ENCODE results near the gene RCAN2.

DNA sequence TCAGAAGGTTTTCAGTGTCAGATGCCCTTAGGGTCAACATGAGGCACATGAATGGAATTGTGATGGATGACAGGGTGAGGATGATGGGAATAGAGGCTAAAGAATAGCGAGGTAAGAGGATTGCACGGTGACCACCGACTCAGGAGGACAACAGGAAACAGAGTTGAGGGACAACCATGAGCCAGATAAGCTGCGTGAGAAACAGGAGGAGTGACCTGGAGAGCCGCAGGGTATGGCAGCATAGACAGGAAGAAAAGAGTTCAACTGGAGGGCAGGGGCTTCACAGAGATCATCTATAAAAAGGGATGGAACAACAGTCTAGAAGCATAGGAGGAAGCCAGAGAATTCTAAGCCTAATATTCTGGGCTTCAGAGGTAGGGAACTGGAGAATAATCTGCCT, 235.7 kb downstream of the RCAN2 start:
- TF ChIP-seq, protein P1, sequence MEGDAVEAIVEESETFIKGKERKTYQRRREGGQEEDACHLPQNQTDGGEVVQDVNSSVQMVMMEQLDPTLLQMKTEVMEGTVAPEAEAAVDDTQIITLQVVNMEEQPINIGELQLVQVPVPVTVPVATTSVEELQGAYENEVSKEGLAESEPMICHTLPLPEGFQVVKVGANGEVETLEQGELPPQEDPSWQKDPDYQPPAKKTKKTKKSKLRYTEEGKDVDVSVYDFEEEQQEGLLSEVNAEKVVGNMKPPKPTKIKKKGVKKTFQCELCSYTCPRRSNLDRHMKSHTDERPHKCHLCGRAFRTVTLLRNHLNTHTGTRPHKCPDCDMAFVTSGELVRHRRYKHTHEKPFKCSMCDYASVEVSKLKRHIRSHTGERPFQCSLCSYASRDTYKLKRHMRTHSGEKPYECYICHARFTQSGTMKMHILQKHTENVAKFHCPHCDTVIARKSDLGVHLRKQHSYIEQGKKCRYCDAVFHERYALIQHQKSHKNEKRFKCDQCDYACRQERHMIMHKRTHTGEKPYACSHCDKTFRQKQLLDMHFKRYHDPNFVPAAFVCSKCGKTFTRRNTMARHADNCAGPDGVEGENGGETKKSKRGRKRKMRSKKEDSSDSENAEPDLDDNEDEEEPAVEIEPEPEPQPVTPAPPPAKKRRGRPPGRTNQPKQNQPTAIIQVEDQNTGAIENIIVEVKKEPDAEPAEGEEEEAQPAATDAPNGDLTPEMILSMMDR (IDR thresholded peaks at IDR 0.05) = no peak
- TF ChIP-seq POLR2A (IDR thresholded peaks at IDR 0.05) (no peak), POLR2AphosphoS5 (IDR thresholded peaks at IDR 0.05) (no peak)
